Astrocyte of the spinal cord (primary cell): ENCODE data around the gene RICTOR.
"Not testable (repeated sequence)": the region's sequence is repeated elsewhere in the genome, so short reads cannot be mapped to it uniquely, and the experiment has no call there.

Experiments
- DNase-seq: peaks from one replicate; pipeline ENCODE4 v3.0.0; 2011; ENCODE audit warnings: low read depth, low spot score
- H3K4me3 ChIP-seq: 2 replicates; pipeline ENCODE4 v1.5.1; 2011; ENCODE audit warnings: low read depth, mild to moderate bottlenecking, low read length, moderate library complexity
- in situ Hi-C: cut with HindIII; loops from 2 replicates; pipeline ENCODE4 v1.10.0; 2017; ENCODE audit warnings: low sequenced_read_pairs
- TF ChIP-seq, protein P1 (sequence below): IDR thresholded peaks from 2 replicates; pipeline ENCODE4 v1.5.1; 2012; ENCODE audit warnings: low read depth, mild to moderate bottlenecking, low read length, inconsistent platforms

RICTOR gene

DNA sequence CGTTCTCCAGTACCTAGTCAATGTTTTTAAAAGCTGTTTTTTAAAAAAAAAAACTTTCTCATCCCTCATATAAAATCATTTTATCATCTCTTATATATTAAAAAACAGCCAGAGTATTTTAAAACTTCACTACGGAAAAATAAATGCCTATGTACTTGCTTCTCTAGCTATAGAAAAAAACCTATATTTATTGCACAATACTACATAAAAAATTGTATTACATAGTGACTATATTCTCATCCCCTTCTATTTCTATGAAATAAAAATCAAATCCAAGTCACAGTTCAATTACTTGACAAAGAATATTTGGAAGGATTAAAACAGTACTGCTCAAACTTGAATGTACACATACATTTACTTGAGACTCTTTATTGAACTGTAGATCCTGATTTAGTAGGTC is 56.7 kb downstream of the RICTOR start:
- in situ Hi-C loops: no loop called here
- no peak for DNase-seq
- TF ChIP-seq, protein P1, sequence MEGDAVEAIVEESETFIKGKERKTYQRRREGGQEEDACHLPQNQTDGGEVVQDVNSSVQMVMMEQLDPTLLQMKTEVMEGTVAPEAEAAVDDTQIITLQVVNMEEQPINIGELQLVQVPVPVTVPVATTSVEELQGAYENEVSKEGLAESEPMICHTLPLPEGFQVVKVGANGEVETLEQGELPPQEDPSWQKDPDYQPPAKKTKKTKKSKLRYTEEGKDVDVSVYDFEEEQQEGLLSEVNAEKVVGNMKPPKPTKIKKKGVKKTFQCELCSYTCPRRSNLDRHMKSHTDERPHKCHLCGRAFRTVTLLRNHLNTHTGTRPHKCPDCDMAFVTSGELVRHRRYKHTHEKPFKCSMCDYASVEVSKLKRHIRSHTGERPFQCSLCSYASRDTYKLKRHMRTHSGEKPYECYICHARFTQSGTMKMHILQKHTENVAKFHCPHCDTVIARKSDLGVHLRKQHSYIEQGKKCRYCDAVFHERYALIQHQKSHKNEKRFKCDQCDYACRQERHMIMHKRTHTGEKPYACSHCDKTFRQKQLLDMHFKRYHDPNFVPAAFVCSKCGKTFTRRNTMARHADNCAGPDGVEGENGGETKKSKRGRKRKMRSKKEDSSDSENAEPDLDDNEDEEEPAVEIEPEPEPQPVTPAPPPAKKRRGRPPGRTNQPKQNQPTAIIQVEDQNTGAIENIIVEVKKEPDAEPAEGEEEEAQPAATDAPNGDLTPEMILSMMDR: no peak
- H3K4me3 ChIP-seq: no peak overlapping the region

DNA sequence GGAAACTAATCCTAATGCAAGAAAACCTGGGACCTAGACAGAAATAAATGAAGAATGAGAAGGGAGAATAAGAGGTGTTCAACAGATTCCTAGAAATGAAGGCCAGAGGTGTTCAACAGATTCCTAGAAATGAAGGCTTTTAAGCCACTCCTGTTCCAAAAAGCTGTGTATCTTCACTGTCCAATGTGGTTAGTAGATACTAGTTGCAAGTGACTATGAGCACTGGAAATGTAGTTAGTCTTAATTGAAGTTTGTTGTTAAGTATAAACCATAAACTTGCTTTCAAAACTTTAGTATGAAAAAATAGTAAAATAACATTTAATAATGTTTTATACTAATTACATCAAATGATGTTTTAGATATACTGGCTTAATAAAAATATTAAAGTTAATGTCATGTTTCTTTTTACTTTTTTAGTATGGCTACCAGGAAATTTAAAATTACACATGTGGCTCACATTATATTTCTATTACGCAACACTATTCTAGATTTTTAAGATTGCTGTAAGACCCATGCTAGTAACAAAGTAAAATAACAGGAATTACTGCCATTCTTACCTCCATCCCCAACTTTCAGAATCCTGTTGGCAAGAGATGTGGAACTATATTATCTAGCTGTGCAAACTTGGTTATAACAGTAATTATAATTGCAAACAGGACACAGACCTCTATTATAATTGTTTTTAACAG is 57.5 kb downstream of the RICTOR start:
- H3K4me3 ChIP-seq: no peak overlapping the region
- in situ Hi-C loops: no loop called here
- DNase-seq: no peak
- TF ChIP-seq, protein P1: no peak

DNA sequence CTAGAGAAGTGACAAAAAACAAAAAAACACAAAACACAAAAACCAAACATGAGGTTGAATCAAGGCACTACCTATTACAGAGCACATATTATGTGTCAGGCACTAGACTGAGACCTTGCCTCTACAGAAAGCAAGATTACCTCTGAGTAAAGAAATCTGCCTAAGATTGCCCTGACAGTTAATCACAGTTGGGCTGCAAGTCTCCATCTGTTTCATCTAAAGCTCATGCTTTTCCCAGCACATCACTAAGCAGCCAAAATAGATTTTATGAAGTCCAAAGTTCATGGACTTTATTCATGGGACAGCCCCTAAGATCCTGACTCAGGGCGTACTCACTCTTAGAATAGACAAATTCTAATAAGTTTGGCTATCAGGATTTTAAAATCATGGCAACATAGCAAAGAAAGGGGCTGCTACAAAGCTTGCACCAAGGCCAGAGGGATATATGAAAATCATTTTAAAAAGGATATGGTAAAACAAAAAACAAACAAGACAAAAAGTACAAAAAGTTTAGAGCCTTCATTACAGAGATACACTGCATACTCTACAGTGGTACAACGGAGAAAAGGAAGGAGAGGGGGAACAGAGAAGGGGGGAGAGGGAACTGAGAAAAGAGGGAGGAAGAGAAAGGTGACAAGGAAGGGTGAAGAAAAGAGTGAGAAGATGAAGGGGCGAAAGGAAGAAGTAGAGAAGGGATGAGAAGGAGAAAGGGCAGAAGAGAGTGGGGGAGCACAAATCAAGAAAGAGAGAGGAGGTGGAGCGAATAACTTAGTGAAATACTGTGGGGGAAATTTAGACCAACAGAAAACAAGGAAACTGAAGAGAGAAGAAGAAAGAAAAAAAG is 58.2 kb downstream of the RICTOR start:
- in situ Hi-C loops: no loop called here
- no peak overlapping the region for H3K4me3 ChIP-seq
- DNase-seq: peak; percentile 68

DNA sequence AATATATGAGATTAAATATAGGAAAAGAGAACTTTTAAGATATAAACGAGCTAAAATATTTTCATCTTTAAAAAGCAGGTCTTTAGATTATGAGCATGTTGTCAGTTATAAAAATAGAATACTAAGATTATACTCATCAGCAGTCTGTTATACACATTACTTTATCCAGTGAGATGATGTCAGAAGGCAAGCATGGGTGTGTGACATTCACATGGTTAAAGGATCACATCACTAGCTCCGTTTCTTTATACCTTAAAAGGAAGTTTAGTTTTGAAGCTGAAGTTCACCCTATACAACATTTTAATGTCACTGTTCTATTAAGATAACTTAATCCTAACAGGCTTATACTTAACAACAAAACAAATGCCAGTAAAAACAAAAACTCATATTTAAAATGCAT is 59.6 kb downstream of the RICTOR start:
- TF ChIP-seq, protein P1: no peak
- DNase-seq: peak; percentile 88
- in situ Hi-C loops: no loop called here
- H3K4me3 ChIP-seq: no peak overlapping the region

More for the DNA sequence above, 58.2 kb downstream of the RICTOR start:
- TF ChIP-seq, protein P1: no peak

DNA sequence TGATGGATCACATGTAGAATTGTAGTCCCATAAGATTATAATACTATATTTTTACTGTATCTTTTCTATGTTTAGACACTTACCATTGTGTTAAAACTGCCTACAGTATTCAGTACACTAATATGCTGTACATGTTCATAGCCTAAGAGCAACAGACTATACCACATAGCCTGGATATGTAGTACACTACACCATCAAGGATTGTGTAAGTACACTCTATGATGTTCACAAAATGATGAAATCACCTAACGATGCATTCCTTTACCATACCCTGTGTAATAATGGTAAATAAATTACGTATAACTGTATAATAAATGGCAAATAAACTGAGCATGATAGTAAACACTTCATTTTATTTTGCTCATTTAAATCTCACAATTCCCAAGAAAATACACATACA is 60.3 kb downstream of the RICTOR start:
- H3K4me3 ChIP-seq: no peak overlapping the region
- no peak for DNase-seq
- in situ Hi-C loops: no loop called here
- TF ChIP-seq, protein P1: no peak

DNA sequence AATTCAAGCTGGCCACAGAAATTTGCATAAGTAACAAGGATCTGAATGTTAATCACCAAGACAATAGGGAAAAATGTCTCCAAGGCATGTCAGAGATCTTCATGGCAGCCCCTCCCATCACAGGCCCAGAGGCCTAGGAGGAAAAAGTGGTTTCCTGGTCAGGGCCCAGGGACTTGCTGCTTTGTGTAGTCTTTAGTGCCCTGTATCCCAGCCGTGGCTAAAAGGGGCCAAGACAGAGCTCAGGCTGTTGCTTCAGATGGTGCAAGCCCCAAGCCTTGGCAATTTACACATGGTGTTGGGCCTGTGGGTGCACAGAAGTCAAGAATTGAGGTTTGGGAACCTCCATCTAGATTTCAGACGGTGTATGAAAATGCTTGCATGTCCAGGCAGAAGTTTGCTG is 63.2 kb downstream of the RICTOR start:
- in situ Hi-C loops, H3K4me3 ChIP-seq, DNase-seq: not testable (repeated sequence)

DNA sequence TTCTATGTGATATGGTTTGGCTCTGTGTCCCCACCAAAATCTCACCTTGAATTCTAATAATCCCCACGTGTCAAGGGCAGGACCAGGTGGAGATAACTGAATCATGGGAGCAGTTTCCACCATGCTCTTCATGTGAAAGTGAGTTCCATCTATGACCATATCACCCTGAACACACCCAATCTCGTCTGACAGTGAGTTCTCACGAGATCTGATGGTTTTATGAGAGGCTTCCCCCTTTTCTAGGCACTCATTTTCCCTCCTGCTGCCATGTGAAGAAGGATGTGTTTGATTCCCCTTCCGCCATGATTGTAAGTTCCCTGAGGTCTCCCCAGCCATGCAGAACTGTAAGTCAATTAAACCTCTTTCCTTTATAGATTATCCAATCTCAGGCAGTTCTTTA is 64.2 kb downstream of the RICTOR start:
- no peak for DNase-seq
- in situ Hi-C loops: no loop called here

More for the DNA sequence above, 64.2 kb downstream of the RICTOR start:
- TF ChIP-seq, protein P1: no peak
- no peak overlapping the region for H3K4me3 ChIP-seq
